Small intestine (tissue), 7 donors: ENCODE data around the gene AK2. TPM values are rescaled to one million over a fixed set of nuclear protein-coding genes. Genes with fewer than 3 reads are reported as not detected.
A peak's percentile ranks its signal among the peaks of the same experiment; 100 is the strongest.

Source experiments
- DNase-seq, 2 donors: peaks; one replicate each; pipeline versions ENCODE4 v3.0.0 to v3.0.0-alpha.2; 2013
- FAIRE-seq: peaks from 2 replicates; lab custom pipeline; 2012; peaks lifted over from hg19 to GRCh38; lab: Jason Lieb, UNC
- H3K27ac ChIP-seq, 3 donors: one replicate each; pipeline ENCODE4 v1.5.1; 2013; ENCODE audit warnings: low read length in 2 of 3, mild to moderate bottlenecking in 2 of 3, control low read depth in 1 of 3, inconsistent platforms in 1 of 3, low read depth in 1 of 3, moderate library complexity in 1 of 3
- H3K27me3 ChIP-seq, 3 donors: one replicate each; pipeline ENCODE4 v1.6.1; 2013; ENCODE audit warnings: low read length in 3 of 3, inconsistent platforms in 1 of 3; ENCODE audit not compliant: control insufficient read depth in 3 of 3, insufficient read depth in 3 of 3
- H3K36me3 ChIP-seq, 3 donors: one replicate each; pipeline ENCODE4 v1.6.1; 2013; ENCODE audit warnings: low read length in 3 of 3, inconsistent platforms in 1 of 3, low read depth in 1 of 3, mild to moderate bottlenecking in 1 of 3, moderate library complexity in 1 of 3; ENCODE audit not compliant: control insufficient read depth in 3 of 3, insufficient read depth in 2 of 3
- H3K4me1 ChIP-seq, 3 donors: one replicate each; pipeline ENCODE4 v1.6.1; 2013; ENCODE audit warnings: low read length in 2 of 3, inconsistent platforms in 1 of 3, low read depth in 1 of 3, mild to moderate bottlenecking in 1 of 3, moderate library complexity in 1 of 3; ENCODE audit not compliant: control insufficient read depth in 3 of 3, insufficient read depth in 2 of 3
- H3K4me3 ChIP-seq, 3 donors: one replicate each; pipeline ENCODE4 v1.5.1; 2013; ENCODE audit warnings: low read length in 3 of 3, control low read depth in 1 of 3, inconsistent platforms in 1 of 3, low read depth in 1 of 3, mild to moderate bottlenecking in 1 of 3, moderate library complexity in 1 of 3
- H3K9me3 ChIP-seq, 2 donors: one replicate each; pipeline ENCODE4 v1.6.1; 2013; ENCODE audit warnings: low read depth in 1 of 2, low read length in 1 of 2; ENCODE audit not compliant: control insufficient read depth in 2 of 2, insufficient read depth in 1 of 2
- WGBS, 3 donors: extraction: QIAGEN DNeasy Blood & Tissue Kit; methylation state at CpG; one replicate each; pipeline ENCODE4 v1.1.7; 2013; 5-methylcytosine and 5-hydroxymethylcytosine counted together
- polyA plus RNA-seq, 4 donors: library from polyadenylated mRNA; stranded (reverse) in 3 of 4; unstranded in 1 of 4; fragments of 200-250 nt in 3 of 4; fragments of 120-200 nt in 1 of 4; gene quantifications; one replicate each; pipeline versions ENCODE4 v1.2.1 to v1.2.3, GENCODE V29; 2013
- donor health status: healthy with polysubstance abuse.
- donor health status: control.
- donor health status: control.
- donor health status: Bipolar disorder and iron deficiency.
- donor health status: healthy.

Gene AK2
- polyA plus RNA-seq, 4 donors = 180 to 210 (median 205) TPM

DNA sequence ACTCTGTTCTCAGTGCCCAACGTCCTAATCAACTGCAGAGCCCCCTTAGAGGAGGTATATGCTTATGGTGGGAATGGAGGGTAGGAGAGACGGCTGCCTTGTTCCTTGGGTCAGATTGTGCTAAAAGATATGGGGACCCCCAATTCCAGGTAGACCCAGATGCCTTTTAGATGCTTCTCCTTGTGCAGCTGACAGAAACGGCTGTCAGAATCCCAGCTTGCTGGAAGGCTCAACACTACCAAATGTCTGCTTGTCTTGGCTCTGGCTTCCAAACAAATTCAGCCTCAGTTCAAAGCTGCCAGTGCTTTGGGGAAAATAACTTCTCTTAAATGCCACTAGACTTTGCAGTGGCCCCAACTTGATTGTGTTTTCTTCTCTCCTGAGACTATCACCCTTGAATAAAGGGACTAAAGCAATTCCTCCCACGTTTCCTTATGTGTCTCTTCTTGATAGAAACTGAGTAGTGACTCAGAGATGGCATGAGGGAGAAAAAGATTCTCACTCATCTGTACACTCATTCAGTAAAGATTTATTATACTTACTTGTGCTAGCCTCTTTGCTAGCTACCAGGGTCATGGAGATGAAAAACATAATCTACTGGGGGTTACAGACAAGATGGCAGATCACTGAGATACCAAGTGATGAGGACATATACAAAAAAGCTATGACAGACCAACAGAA lies 68.7 kb downstream of the AK2 start:
- no peaks in the 10 kb centered on the region for H3K4me1 ChIP-seq
- WGBS, 3 donors = 63 to 66% (median 66%) methylated on average over 4 of the region's 4 CpGs
- FAIRE-seq = no peak

DNA sequence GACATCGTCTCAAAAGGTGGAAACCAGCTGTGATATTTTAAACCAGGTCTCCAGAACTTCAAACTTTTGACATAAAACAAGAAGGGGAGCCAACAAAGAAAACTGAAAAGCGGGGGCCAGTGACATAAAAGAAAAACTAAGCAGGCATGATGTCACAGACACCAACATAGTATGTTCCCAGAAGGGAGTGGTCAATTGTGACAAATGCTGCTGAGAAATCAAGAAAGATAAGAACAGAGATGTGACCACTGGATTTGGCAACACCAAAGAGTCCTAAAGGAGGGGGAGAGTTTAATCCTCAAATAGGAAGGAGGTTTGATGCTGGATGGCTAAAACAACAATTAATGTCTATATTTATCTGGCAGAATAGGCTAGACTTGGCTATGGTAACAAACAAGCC lies 69.8 kb downstream of the AK2 start:
- 88 to 95% (median 94%) methylated on average over 2 of the region's 2 CpGs for WGBS, 3 donors
- Histone ChIP-seq H3K27ac (no peak overlapping the region), H3K9me3 (no peaks in the 10 kb centered on the region), H3K4me3 (no peak overlapping the region), H3K4me1 (peaks cover 0 to 3% (median 0%) of the 10 kb centered on the region in 3 donors), H3K27me3 (peaks cover 0 to 10% (median 0%) of the 10 kb centered on the region in 3 donors), H3K36me3 (no peaks in the 10 kb centered on the region)
- FAIRE-seq = no peak
- no peak for DNase-seq

More for the DNA sequence above, 68.7 kb downstream of the AK2 start:
- H3K9me3 ChIP-seq = no peaks in the 10 kb centered on the region
- no peak for DNase-seq
- H3K36me3 ChIP-seq = no peaks in the 10 kb centered on the region
- H3K27ac ChIP-seq = no peak overlapping the region
- H3K4me3 ChIP-seq = no peak overlapping the region
- peaks cover 0 to 17% (median 0%) of the 10 kb centered on the region in 3 donors for H3K27me3 ChIP-seq

DNA sequence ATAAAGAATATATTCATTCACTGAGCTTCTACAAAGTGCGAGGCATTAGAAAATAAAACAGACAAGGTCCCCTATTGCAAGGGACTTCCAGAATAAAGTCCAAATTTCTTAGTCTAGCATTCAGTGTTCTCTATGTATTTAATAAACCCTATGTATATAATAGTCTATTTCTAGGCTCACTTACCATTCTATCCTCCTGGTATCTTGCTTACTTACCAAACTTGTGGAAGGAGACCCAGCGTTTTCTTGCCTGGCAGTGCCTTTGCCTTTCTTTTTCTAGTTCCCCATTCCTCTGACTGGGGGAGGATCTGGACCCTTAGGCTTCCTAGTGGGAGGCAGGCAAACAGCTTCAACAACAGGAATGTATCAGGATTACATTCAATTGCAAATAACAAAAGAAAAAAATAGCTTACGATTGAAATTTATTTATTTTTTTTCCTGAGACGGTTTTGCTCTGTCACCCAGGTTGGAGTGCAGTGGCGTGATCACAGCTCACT lies 71.4 kb downstream of the AK2 start:
- no peaks in the 10 kb centered on the region for H3K36me3 ChIP-seq
- H3K9me3 ChIP-seq = no peaks in the 10 kb centered on the region
- no peak for FAIRE-seq
- peak overlapping the region in 1 of 3 donors; percentile 43 for H3K4me3 ChIP-seq
- no peaks in the 10 kb centered on the region for H3K27me3 ChIP-seq
- H3K27ac ChIP-seq = peak overlapping the region in 1 of 3 donors; percentile 73
- DNase-seq = no peak
- H3K4me1 ChIP-seq = peaks cover 0 to 6% (median 3%) of the 10 kb centered on the region in 3 donors
- WGBS, 3 donors = 77 to 81% (median 80%) methylated on average over 5 of the region's 5 CpGs

DNA sequence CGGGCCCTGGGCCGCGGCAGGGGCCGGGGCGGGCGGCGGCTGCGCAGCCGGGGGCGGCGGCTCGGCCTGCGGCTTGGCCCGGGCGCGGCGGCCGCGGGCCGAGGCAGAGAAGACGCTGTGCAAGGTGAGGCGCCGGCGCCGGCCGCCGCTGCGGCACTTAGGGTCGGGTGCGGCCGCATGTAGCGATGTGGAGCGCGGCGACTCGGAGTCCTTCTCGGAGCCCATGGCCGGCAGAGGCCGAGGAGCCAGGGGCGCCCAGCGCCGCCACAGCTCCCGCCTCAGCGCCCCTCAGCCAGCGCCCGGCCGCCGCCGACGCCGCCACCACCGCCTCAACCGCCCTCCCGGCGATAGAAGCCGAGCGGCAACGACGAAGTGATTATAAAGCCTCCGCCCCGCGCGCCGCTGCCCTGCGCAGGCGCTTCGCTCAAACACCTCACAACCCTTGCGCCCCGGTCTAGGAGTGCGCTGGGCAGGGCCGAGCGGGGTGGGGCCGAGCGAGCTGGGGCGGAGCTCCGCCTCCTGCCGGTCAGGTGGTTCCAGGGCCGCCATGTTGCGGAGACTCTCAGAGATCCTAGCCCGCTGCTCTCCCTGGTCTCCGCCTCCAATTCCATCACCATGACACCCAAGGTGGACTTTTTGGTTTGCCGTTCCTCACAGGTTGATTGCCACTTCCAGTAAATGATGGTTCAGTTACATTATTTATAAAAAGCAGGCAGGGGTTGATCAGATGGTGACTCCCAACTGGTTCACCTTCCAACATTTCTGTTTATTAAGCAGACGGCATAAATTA lies 72.0 kb downstream of the AK2 start, which contains the start of gene RNF19B:
RNF19B (minus strand) TSS at position 349 of the 790 bp plus-strand sequence; CDS start at position 225, 124 bp downstream.
- no peak for FAIRE-seq
- 1% methylated on average over 40 to 83 of the region's 83 CpGs for WGBS, 3 donors
- Histone ChIP-seq H3K4me1 (peaks cover 0 to 6% (median 3%) of the 10 kb centered on the region in 3 donors), H3K27ac (peak within 1 kb of the TSS; percentile 83 to 96 (median 95)), H3K9me3 (no peaks in the 10 kb centered on the region), H3K27me3 (no peaks in the 10 kb centered on the region), H3K36me3 (no peaks in the 10 kb centered on the region), H3K4me3 (peak within 1 kb of the TSS; percentile 69 to 99 (median 98))
- DNase-seq = peak; percentile 96 to 97

DNA sequence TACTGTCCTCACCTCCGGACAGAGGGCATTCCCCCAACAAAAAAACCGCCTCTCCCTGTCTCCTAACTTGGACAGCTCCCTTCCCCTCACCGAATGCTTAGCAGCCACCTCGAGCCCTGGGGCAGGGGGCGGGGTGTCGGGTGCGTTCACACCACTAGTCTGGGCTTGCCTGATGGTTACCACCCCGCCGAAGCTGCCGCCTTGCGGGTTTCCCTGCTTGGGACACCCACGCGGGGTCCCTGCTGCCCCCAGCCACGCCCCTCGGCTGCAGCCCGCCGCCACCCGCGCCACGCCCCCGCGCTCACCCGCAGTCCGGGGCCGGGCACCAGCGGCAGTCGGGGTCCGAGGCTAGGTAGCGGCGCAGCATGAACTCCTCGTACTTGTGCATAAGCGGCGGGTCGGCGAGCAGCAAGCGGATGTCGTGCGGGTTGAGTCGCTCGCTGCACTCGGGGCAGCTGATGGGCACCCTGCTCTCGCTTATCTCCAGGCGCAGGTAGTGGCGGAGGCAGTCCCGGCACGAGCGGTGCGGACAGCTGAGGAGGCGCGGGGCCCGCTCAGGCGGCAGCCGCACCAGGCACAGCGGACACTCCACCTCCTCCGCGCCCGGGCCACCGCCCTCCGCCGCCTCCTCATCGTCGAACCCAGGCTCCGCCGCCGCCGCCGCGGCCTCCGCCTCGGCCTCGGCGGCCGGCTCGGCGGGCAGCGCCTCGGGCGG lies 72.8 kb downstream of the AK2 start:
- no peak for FAIRE-seq
- 0 to 1% (median 0%) methylated on average over 51 to 78 of the region's 78 CpGs for WGBS, 3 donors

DNA sequence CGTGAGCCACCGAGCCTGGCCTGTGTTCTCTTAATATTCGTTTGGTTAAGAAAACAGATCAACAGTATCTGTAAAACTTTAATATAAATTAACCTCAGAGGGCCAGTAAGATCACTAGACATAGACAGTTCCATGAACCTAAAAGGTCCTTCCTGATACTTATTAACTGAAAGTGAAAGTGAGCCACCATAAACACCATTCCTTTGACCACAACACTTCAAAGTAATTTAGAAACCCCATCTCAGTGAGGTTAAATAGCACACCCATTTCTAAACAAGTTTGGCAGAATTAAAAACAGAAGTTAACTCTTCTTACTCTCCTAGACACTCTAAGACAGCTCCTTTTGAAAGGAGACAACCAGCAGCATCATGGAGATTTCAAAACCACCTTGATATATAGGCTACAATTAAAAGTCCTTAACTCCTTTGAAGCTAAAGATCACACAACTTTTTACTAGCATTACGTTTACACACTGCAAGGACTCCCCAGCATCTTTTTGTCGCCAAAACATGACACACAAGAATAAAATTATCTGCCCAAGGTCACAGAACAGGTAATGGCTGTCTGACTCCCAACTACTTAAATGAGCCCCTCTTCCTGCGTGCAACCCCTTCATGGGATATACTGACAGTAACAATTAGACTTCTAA lies 74.3 kb downstream of the AK2 start:
- 4 to 34% (median 6%) methylated on average over 6 of the region's 6 CpGs for WGBS, 3 donors

More for the DNA sequence above, 72.8 kb downstream of the AK2 start:
- DNase-seq = peak; percentile 49 to 76
- no peaks in the 10 kb centered on the region for H3K36me3 ChIP-seq
- H3K4me3 ChIP-seq = peak overlapping the region; percentile 69 to 99 (median 98)
- H3K27me3 ChIP-seq = no peaks in the 10 kb centered on the region
- peaks cover 2 to 6% (median 3%) of the 10 kb centered on the region in 3 donors for H3K4me1 ChIP-seq
- H3K27ac ChIP-seq = peak overlapping the region; percentile 72 to 95 (median 84)
- no peaks in the 10 kb centered on the region for H3K9me3 ChIP-seq

DNA sequence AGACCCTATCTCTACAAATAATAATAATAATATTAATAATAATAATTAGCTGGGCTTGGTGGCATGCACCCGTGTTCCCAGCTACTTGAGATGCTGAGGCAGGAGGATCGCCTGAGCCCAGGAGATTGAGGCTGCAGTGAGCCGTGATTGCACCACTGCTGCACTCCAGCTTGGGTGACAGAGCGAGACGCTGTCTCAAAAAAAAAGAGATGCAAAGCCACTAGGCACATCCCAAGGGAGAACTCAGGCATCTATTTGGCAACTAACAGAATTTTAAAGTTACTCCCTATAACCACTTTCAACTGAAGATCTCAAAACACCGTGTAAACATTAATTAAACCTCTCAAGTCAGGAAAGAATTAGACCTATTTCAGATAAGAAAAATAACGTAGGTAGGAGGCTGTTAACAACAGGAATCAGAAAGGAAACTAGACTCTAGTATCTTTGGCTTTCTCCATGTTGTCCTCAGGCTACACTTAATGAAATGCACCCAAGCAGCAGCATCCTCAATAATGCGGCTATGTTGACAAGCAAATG lies 75.8 kb downstream of the AK2 start:
- Histone ChIP-seq H3K4me3 (peak overlapping the region in 1 of 3 donors; percentile 5), H3K27ac (no peak overlapping the region), H3K4me1 (peaks cover 2 to 6% (median 3%) of the 10 kb centered on the region in 3 donors), H3K36me3 (no peaks in the 10 kb centered on the region), H3K27me3 (no peaks in the 10 kb centered on the region), H3K9me3 (no peaks in the 10 kb centered on the region)
- 67 to 75% (median 68%) methylated on average over 8 of the region's 8 CpGs for WGBS, 3 donors
- no peak for DNase-seq
- FAIRE-seq = no peak

More for the DNA sequence above, 74.3 kb downstream of the AK2 start:
- peaks cover 2 to 6% (median 3%) of the 10 kb centered on the region in 3 donors for H3K4me1 ChIP-seq
- FAIRE-seq (no peak), DNase-seq (peak; percentile 52 to 72)
- peak overlapping the region; percentile 5 to 76 (median 38) for H3K27ac ChIP-seq
- H3K4me3 ChIP-seq = peak overlapping the region; percentile 36 to 99 (median 69)
- H3K36me3 ChIP-seq = no peaks in the 10 kb centered on the region
- no peaks in the 10 kb centered on the region for H3K9me3 ChIP-seq
- no peaks in the 10 kb centered on the region for H3K27me3 ChIP-seq
